GM23338 (cell line): ENCODE results near the gene NCKAP5. TPM values are rescaled to one million over a fixed set of nuclear protein-coding genes. Genes with fewer than 3 reads are reported as not detected.

ENCODE experiments used
- ATAC-seq: fragments of 200-7000 bp; cut with Tn5 transposase; 3 replicates; pipeline ENCODE4 v1.9.1; 2020
- DNase-seq: peaks from one replicate; pipeline ENCODE4 v3.0.0-alpha.2; 2015; ENCODE audit warnings: low spot score
- H2AFZ ChIP-seq: fragments of 200-600 bp; sonication (generic); 2 replicates; pipeline ENCODE4 v1.8.0; 2016; ENCODE audit warnings: antibody characterized with exemption, mild to moderate bottlenecking, moderate library complexity
- H3F3A ChIP-seq: fragments of 200-600 bp; sonication (generic); replicated peaks from 2 replicates; pipeline ENCODE4 v1.8.0; 2017; ENCODE audit warnings: antibody characterized with exemption, mixed run types, low read depth
- H3K27ac ChIP-seq: fragments of 200-600 bp; sonication (generic); 2 replicates; pipeline ENCODE4 v1.6.1; 2016; ENCODE audit warnings: low read depth
- H3K27me3 ChIP-seq: fragments of 200-600 bp; sonication (generic); 2 replicates; pipeline ENCODE4 v1.8.0; 2016; ENCODE audit warnings: mild to moderate bottlenecking, mixed run types, moderate library complexity; ENCODE audit not compliant: insufficient read depth
- H3K36me3 ChIP-seq: fragments of 200-600 bp; sonication (generic); 2 replicates; pipeline ENCODE4 v1.8.0; 2016; ENCODE audit warnings: mild to moderate bottlenecking; ENCODE audit not compliant: insufficient read depth
- H3K4me1 ChIP-seq: fragments of 200-600 bp; sonication (generic); 2 replicates; pipeline ENCODE4 v1.8.0; 2016; ENCODE audit warnings: mild to moderate bottlenecking, moderate library complexity; ENCODE audit not compliant: insufficient read depth
- H3K4me2 ChIP-seq: fragments of 200-600 bp; sonication (generic); 2 replicates; pipeline ENCODE4 v1.7.1; 2017; ENCODE audit warnings: mixed run types
- H3K4me3 ChIP-seq: fragments of 200-600 bp; sonication (generic); 2 replicates; pipeline ENCODE4 v1.6.1; 2016; ENCODE audit warnings: mixed run types
- H3K79me2 ChIP-seq: fragments of 200-600 bp; sonication (generic); replicated peaks from 2 replicates; pipeline ENCODE4 v1.8.0; 2017; ENCODE audit warnings: mild to moderate bottlenecking; ENCODE audit not compliant: insufficient read depth
- H3K9me2 ChIP-seq: fragments of 200-600 bp; sonication (generic); 2 replicates; pipeline ENCODE4 v1.8.0; 2017; ENCODE audit not compliant: insufficient read depth
- H4K20me1 ChIP-seq: fragments of 200-600 bp; sonication (generic); replicated peaks from 2 replicates; pipeline ENCODE4 v1.8.0; 2017; ENCODE audit warnings: mild to moderate bottlenecking; ENCODE audit not compliant: insufficient read depth
- H3K27ac Mint-ChIP-seq: 2 replicates; pipeline ENCODE4 v1.8.0; 2020; ENCODE audit warnings: inconsistent platforms, mild to moderate bottlenecking, moderate library complexity, mixed read lengths
- H3K27me3 Mint-ChIP-seq: 3 replicates; pipeline ENCODE4 v1.8.0; 2022; ENCODE audit warnings: low read depth, mild to moderate bottlenecking, moderate library complexity, mixed read lengths, inconsistent platforms; ENCODE audit not compliant: insufficient read depth, poor library complexity
- H3K36me3 Mint-ChIP-seq: 3 replicates; pipeline ENCODE4 v1.8.0; 2021; ENCODE audit warnings: low read depth, mild to moderate bottlenecking, inconsistent platforms, moderate library complexity, mixed read lengths
- H3K4me1 Mint-ChIP-seq: 3 replicates; pipeline ENCODE4 v1.8.0; 2020; ENCODE audit warnings: mild to moderate bottlenecking, inconsistent platforms, mixed read lengths
- H3K4me3 Mint-ChIP-seq: 3 replicates; pipeline ENCODE4 v1.8.0; 2021; ENCODE audit warnings: moderate library complexity, mild to moderate bottlenecking, inconsistent platforms, mixed read lengths
- H3K9me3 Mint-ChIP-seq: 3 replicates; pipeline ENCODE4 v1.8.0; 2020; ENCODE audit warnings: moderate library complexity, mild to moderate bottlenecking, inconsistent platforms, mixed read lengths
- EZH2 ChIP-seq: fragments of 200-600 bp; sonication (generic); IDR thresholded peaks from one replicate; pipeline ENCODE4 v1.8.0; 2017; ENCODE audit warnings: antibody characterized with exemption, mild to moderate bottlenecking, low read depth; ENCODE audit not compliant: unreplicated experiment
- EZH2phosphoT487 ChIP-seq: fragments of 200-600 bp; sonication (generic); IDR thresholded peaks from one replicate; pipeline ENCODE4 v1.8.1; 2018; ENCODE audit warnings: antibody characterized with exemption; ENCODE audit not compliant: unreplicated experiment
- JUNB ChIP-seq: IDR thresholded peaks from one replicate; pipeline ENCODE4 v1.6.1; 2016; ENCODE audit warnings: antibody characterized with exemption; ENCODE audit not compliant: unreplicated experiment
- NANOG ChIP-seq: IDR thresholded peaks from 2 replicates; pipeline ENCODE4 v1.6.1; 2016; ENCODE audit warnings: antibody characterized with exemption, borderline replicate concordance
- POLR2AphosphoS5 ChIP-seq: IDR thresholded peaks from 2 replicates; pipeline ENCODE4 v1.6.1; 2016; ENCODE audit warnings: antibody characterized with exemption, low read depth
- STAT1 ChIP-seq: IDR thresholded peaks from one replicate; pipeline ENCODE4 v1.6.1; 2016; ENCODE audit warnings: antibody characterized with exemption; ENCODE audit not compliant: unreplicated experiment
- ZNF114 ChIP-seq: fragments of 250-450 bp; sonication (Bioruptor Pico); IDR thresholded peaks from 2 replicates; pipeline ENCODE4 v1.5.0; 2020; ENCODE audit warnings: mild to moderate bottlenecking, moderate library complexity
- ZNF331 ChIP-seq: fragments of 250-450 bp; sonication (Bioruptor Pico); IDR thresholded peaks from 2 replicates; pipeline ENCODE4 v1.5.0; 2020; ENCODE audit warnings: low read depth, mild to moderate bottlenecking, moderate library complexity
- polyA plus RNA-seq: library from polyadenylated mRNA; unstranded; fragments of >200 nt; fragmentation: Nextera tagmentation; extraction: Ambion mirVana; gene quantifications from 2 replicates; pipeline ENCODE4 v1.2.1, GENCODE V29; 2016
- total RNA-seq: library from RNA; depleted of rRNA; stranded (reverse); fragments of >200 nt; shearing (Covaris generic); gene quantifications from 2 replicates; pipeline ENCODE4 v1.2.3, GENCODE V29; 2014
- TF ChIP-seq, protein P1 (sequence below): IDR thresholded peaks from one replicate; pipeline ENCODE4 v1.6.1; 2018; ENCODE audit warnings: antibody characterized with exemption; ENCODE audit not compliant: unreplicated experiment
- TF ChIP-seq, protein P2 (sequence below), 2 experiments: fragments of 200-600 bp in 1 of 2; sonication (generic) in 1 of 2; conservative IDR thresholded peaks; 2 replicates each; pipeline versions ENCODE4 v1.5.1 to v1.6.1; 2016 to 2017; ENCODE audit warnings: antibody characterized with exemption in 2 of 2, low read depth in 2 of 2, mild to moderate bottlenecking in 2 of 2, moderate library complexity in 1 of 2
- TF ChIP-seq, protein P3 (sequence below): IDR thresholded peaks from 2 replicates; pipeline ENCODE4 v1.6.1; 2016; ENCODE audit warnings: antibody characterized with exemption

Gene NCKAP5
- total and polyA plus RNA-seq, 2 experiments from 2014 or later, result 0.34 to 0.73 TPM

DNA sequence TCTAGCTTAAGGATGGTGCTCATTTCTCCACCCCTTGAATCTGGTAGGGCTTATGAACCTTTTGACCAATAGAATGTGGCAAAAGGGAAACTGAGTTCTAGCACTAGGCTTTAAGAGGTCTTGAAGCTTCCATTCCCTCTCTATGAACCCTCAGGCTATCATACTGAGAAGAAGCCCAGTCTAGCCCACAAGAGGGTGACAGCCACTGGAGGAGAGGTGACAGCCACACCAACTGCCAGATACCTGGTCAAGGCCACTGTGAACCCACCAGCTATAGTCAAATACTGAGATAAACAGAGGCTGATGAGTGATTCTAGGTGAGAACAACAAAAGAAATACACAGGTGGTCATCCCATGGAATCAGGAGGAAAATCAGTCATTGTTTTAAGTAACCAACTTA, 37.6 kb downstream of the NCKAP5 start (continued):
- TF ChIP-seq, protein P1, sequence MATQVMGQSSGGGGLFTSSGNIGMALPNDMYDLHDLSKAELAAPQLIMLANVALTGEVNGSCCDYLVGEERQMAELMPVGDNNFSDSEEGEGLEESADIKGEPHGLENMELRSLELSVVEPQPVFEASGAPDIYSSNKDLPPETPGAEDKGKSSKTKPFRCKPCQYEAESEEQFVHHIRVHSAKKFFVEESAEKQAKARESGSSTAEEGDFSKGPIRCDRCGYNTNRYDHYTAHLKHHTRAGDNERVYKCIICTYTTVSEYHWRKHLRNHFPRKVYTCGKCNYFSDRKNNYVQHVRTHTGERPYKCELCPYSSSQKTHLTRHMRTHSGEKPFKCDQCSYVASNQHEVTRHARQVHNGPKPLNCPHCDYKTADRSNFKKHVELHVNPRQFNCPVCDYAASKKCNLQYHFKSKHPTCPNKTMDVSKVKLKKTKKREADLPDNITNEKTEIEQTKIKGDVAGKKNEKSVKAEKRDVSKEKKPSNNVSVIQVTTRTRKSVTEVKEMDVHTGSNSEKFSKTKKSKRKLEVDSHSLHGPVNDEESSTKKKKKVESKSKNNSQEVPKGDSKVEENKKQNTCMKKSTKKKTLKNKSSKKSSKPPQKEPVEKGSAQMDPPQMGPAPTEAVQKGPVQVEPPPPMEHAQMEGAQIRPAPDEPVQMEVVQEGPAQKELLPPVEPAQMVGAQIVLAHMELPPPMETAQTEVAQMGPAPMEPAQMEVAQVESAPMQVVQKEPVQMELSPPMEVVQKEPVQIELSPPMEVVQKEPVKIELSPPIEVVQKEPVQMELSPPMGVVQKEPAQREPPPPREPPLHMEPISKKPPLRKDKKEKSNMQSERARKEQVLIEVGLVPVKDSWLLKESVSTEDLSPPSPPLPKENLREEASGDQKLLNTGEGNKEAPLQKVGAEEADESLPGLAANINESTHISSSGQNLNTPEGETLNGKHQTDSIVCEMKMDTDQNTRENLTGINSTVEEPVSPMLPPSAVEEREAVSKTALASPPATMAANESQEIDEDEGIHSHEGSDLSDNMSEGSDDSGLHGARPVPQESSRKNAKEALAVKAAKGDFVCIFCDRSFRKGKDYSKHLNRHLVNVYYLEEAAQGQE, result no peak
- TF ChIP-seq, protein P2, sequence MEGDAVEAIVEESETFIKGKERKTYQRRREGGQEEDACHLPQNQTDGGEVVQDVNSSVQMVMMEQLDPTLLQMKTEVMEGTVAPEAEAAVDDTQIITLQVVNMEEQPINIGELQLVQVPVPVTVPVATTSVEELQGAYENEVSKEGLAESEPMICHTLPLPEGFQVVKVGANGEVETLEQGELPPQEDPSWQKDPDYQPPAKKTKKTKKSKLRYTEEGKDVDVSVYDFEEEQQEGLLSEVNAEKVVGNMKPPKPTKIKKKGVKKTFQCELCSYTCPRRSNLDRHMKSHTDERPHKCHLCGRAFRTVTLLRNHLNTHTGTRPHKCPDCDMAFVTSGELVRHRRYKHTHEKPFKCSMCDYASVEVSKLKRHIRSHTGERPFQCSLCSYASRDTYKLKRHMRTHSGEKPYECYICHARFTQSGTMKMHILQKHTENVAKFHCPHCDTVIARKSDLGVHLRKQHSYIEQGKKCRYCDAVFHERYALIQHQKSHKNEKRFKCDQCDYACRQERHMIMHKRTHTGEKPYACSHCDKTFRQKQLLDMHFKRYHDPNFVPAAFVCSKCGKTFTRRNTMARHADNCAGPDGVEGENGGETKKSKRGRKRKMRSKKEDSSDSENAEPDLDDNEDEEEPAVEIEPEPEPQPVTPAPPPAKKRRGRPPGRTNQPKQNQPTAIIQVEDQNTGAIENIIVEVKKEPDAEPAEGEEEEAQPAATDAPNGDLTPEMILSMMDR (conservative IDR thresholded peaks at IDR 0.05; ENCODE audit: low read depth in 2 of 2), result no peak
- TF ChIP-seq NANOG (no peak), EZH2phosphoT487 (no peak), ZNF331 (CRISPR knock-in tag) (no peak)

DNA sequence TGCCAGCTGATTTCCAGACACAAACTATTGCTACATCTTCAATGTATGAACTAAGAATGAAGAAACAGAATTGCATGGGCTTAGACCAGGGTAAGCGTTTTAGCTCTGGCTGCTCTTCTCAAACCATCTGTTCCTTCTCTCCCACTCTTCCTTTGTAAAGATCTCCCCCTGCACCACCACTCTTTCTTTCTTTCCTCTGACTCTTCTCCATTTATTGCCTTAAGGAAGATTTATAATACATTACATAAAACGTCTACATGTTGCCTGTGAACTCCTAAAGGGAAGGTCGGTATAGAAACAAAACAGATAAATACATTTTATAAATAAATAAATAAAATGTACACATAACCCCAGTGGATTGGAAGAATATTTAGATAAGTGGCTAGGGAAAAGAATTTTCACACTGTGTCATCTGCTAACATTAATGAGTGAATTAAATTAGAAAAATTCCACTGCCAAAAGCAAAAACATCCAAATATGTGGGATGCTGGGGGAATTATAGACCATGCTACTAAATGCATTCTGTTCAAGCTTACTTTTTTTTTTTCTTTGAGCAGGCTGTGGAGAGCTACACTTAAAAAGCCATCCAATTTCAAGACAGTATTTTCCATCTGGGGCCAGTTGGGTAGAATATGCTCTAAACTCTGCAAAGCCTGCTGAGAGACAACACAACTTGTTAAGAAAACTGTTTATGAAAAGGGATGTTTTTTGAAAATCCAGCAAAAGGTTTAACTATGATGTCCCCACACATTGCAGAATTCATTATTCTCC, 41.5 kb downstream of the NCKAP5 start:
- no peaks in the 10 kb centered on the region for H3K36me3 Mint-ChIP-seq
- no peaks in the 10 kb centered on the region for H3K9me3 Mint-ChIP-seq
- H3K27me3 Mint-ChIP-seq, result peaks cover 26% of the 10 kb centered on the region
- no peak for TF ChIP-seq STAT1
- TF ChIP-seq POLR2AphosphoS5, result no peak
- TF ChIP-seq, protein P3, sequence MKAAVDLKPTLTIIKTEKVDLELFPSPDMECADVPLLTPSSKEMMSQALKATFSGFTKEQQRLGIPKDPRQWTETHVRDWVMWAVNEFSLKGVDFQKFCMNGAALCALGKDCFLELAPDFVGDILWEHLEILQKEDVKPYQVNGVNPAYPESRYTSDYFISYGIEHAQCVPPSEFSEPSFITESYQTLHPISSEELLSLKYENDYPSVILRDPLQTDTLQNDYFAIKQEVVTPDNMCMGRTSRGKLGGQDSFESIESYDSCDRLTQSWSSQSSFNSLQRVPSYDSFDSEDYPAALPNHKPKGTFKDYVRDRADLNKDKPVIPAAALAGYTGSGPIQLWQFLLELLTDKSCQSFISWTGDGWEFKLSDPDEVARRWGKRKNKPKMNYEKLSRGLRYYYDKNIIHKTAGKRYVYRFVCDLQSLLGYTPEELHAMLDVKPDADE, result no peak
- no peak for TF ChIP-seq EZH2
- TF ChIP-seq ZNF114 (CRISPR knock-in tag), result no peak
- TF ChIP-seq NANOG, result no peak
- no peak for TF ChIP-seq JUNB
- H3K27me3 ChIP-seq, result peaks cover 48% of the 10 kb centered on the region
- no peak overlapping the region for H3K27ac ChIP-seq
- no peaks in the 10 kb centered on the region for H3F3A ChIP-seq
- H3K27ac Mint-ChIP-seq, result no peak overlapping the region
- H2AFZ ChIP-seq, result no peak overlapping the region
- no peak overlapping the region for H3K4me3 Mint-ChIP-seq
- H3K4me3 ChIP-seq, result no peak overlapping the region
- H4K20me1 ChIP-seq, result peaks cover 5% of the 10 kb centered on the region; the same call in 1 of the 2 replicates
- H3K4me1 Mint-ChIP-seq, result peaks cover 21% of the 10 kb centered on the region
- ATAC-seq (no peak), DNase-seq (no peak)
- no peaks in the 10 kb centered on the region for H3K36me3 ChIP-seq
- no peaks in the 10 kb centered on the region for H3K9me2 ChIP-seq
- no peaks in the 10 kb centered on the region for H3K79me2 ChIP-seq
- peaks cover 10% of the 10 kb centered on the region for H3K4me1 ChIP-seq
- no peak overlapping the region for H3K4me2 ChIP-seq
